Stromal cell of bone marrow (primary cell): ENCODE results near the gene ZNF286A.
"Not testable (repeated sequence)": the region's sequence is repeated elsewhere in the genome, so short reads cannot be mapped to it uniquely, and the experiment has no call there.

Source experiments
- DNase-seq: peaks from one replicate; pipeline ENCODE4 v3.0.0-alpha.2; 2012; ENCODE audit warnings: low read depth

The ZNF286A gene

GRCh38 chr17:15699413-15699924, at the start of gene ZNF286A:
Gene ZNF286A, plus strand, starts transcription at chr17:15699752. Its CDS starts 578 bp downstream, at chr17:15700330.
- peak; percentile 98 for DNase-seq

- DNase-seq, result peak; percentile 26
Observed at GRCh38 chr17:15649861-15650421, 49.6 kb upstream of the ZNF286A start.

- DNase-seq, result no peak
Observed at GRCh38 chr17:15650741-15651582, 48.6 kb upstream of the ZNF286A start.

GRCh38 chr17:15651583-15652110, 47.9 kb upstream of the ZNF286A start:
- DNase-seq, result peak; percentile 97

GRCh38 chr17:15652960-15653359, 46.6 kb upstream of the ZNF286A start:
- DNase-seq, result no peak

GRCh38 chr17:15654401-15654800, 45.2 kb upstream of the ZNF286A start:
- not testable (repeated sequence) for DNase-seq

- no peak for DNase-seq
Observed at GRCh38 chr17:15654886-15655561, 44.5 kb upstream of the ZNF286A start.

- DNase-seq, result no peak
Observed at GRCh38 chr17:15657868-15658267, 41.7 kb upstream of the ZNF286A start.

- no peak for DNase-seq
Observed at GRCh38 chr17:15658296-15658695, 41.3 kb upstream of the ZNF286A start.

GRCh38 chr17:15659236-15659635, 40.3 kb upstream of the ZNF286A start:
- DNase-seq, result no peak

- DNase-seq, result no peak
Observed at GRCh38 chr17:15659663-15660062, 39.9 kb upstream of the ZNF286A start.

- DNase-seq, result no peak
Observed at GRCh38 chr17:15660077-15660476, 39.5 kb upstream of the ZNF286A start.

GRCh38 chr17:15662681-15663080, 36.9 kb upstream of the ZNF286A start:
- no peak for DNase-seq

GRCh38 chr17:15663176-15663575, 36.4 kb upstream of the ZNF286A start:
- no peak for DNase-seq

GRCh38 chr17:15663691-15664090, 35.9 kb upstream of the ZNF286A start:
- DNase-seq, result no peak

- not testable (repeated sequence) for DNase-seq
Observed at GRCh38 chr17:15669526-15669925, 30.0 kb upstream of the ZNF286A start.

- not testable (repeated sequence) for DNase-seq
Observed at GRCh38 chr17:15674640-15675039, 24.9 kb upstream of the ZNF286A start.

GRCh38 chr17:15675991-15676390, 23.6 kb upstream of the ZNF286A start:
- DNase-seq, result not testable (repeated sequence)

- DNase-seq, result not testable (repeated sequence)
Observed at GRCh38 chr17:15683135-15683534, 16.4 kb upstream of the ZNF286A start.

GRCh38 chr17:15683824-15684478, 15.6 kb upstream of the ZNF286A start, which contains the start of gene TRIM16:
Gene TRIM16, minus strand, starts transcription at chr17:15684311. Its CDS starts 32,702 bp downstream, at chr17:15651609.
- DNase-seq, result peak; percentile 25

GRCh38 chr17:15687494-15687893, 12.1 kb upstream of the ZNF286A start:
- not testable (repeated sequence) for DNase-seq

GRCh38 chr17:15698967-15699366, 585 bp upstream of the ZNF286A start:
- DNase-seq, result not testable (repeated sequence)
